Mucosa of descending colon (tissue), 3 donors: Measurements from ENCODE around the gene IFNL1. TPM values are rescaled to one million over a fixed set of nuclear protein-coding genes. Genes with fewer than 3 reads are reported as not detected.
"Not testable (repeated sequence)": the region's sequence is repeated elsewhere in the genome, so short reads cannot be mapped to it uniquely, and the experiment has no call there.

Experiments
- ATAC-seq: fragments of 200-7000 bp; cut with Tn5 transposase; one replicate; pipeline ENCODE4 v1.9.1; 2020; ENCODE audit warnings: mild to moderate bottlenecking, moderate library complexity
- DNase-seq, 3 donors: peaks; one replicate each; pipeline ENCODE4 v3.0.0-alpha.2; 2020
- H3K36me3 ChIP-seq: fragments of 200-600 bp; one replicate; pipeline ENCODE4 v1.8.0; 2021; ENCODE audit warnings: low read depth, mild to moderate bottlenecking
- H3K4me1 ChIP-seq: fragments of 200-600 bp; one replicate; pipeline ENCODE4 v1.8.0; 2021; ENCODE audit warnings: low read depth, mild to moderate bottlenecking
- H3K4me3 ChIP-seq: fragments of 200-600 bp; one replicate; pipeline ENCODE4 v1.8.0; 2021; ENCODE audit warnings: mild to moderate bottlenecking
- H3K9me3 ChIP-seq: fragments of 200-600 bp; one replicate; pipeline ENCODE4 v1.8.0; 2021; ENCODE audit warnings: mild to moderate bottlenecking
- intact Hi-C, 2 donors: fragments of 100-400 bp; cut with DNase I in 1 of 2; cut with micrococcal nuclease in 1 of 2; formaldehyde crosslinking; loops; one replicate each; pipeline versions ENCODE4 v1.11.0 to v1.11.1; 2022; cut with DNase I, micrococcal nuclease
- total RNA-seq, 3 donors: library from RNA; stranded (reverse); fragmentation: NEBNext Ultra II Directional in 2 of 3; extraction: Animal tissue kit (Norgen Biotek cat#: 25700) in 2 of 3; gene quantifications; one replicate each; pipeline versions ENCODE4 v1.2.1 to v1.2.4, GENCODE V29; 2021 to 2023
- TF ChIP-seq, protein P1 (sequence below): fragments of 200-600 bp; IDR thresholded peaks from one replicate; pipeline ENCODE4 v1.8.0; 2022; ENCODE audit warnings: antibody characterized with exemption, mild to moderate bottlenecking
- donor health status: DM: no; HTN: no; CAD: no; lungs with moderate emphysema.
- donor health status: DM: no; HTN: no; CAD: no.
- donor health status: DM: no; HTN: yes; CAD: no.

IFNL1 gene
- total RNA-seq, 3 donors from 2014 or later = not detected

DNA sequence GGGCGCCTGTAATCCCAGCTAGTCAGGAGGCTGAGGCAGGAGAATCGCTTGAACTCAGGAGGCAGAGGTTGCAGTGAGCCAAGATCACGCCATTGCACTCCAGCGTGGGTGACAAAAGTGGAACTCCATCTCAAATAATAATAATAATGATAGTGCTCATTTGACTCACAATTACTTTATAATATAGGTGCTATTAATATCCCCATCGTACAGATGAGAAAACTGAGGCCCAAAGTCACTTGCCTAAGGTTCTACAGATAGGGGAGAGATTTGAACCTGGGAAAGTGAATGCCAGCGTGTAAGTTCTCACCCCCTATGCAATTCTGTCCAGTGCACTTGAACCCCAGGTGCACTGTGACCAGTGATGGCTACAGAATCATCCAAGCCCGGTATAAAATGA lies 33.7 kb downstream of the IFNL1 start:
- ATAC-seq = no peak
- no peaks in the 10 kb centered on the region for H3K36me3 ChIP-seq
- intact Hi-C loops = loop anchor here (5.0 kb wide), 1 partner anchor 208 kb away; no protein-coding TSS in a partner anchor
- no peak for DNase-seq
- no peaks in the 10 kb centered on the region for H3K4me1 ChIP-seq
- TF ChIP-seq, protein P1, sequence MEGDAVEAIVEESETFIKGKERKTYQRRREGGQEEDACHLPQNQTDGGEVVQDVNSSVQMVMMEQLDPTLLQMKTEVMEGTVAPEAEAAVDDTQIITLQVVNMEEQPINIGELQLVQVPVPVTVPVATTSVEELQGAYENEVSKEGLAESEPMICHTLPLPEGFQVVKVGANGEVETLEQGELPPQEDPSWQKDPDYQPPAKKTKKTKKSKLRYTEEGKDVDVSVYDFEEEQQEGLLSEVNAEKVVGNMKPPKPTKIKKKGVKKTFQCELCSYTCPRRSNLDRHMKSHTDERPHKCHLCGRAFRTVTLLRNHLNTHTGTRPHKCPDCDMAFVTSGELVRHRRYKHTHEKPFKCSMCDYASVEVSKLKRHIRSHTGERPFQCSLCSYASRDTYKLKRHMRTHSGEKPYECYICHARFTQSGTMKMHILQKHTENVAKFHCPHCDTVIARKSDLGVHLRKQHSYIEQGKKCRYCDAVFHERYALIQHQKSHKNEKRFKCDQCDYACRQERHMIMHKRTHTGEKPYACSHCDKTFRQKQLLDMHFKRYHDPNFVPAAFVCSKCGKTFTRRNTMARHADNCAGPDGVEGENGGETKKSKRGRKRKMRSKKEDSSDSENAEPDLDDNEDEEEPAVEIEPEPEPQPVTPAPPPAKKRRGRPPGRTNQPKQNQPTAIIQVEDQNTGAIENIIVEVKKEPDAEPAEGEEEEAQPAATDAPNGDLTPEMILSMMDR = no peak
- no peak overlapping the region for H3K4me3 ChIP-seq
- no peaks in the 10 kb centered on the region for H3K9me3 ChIP-seq

DNA sequence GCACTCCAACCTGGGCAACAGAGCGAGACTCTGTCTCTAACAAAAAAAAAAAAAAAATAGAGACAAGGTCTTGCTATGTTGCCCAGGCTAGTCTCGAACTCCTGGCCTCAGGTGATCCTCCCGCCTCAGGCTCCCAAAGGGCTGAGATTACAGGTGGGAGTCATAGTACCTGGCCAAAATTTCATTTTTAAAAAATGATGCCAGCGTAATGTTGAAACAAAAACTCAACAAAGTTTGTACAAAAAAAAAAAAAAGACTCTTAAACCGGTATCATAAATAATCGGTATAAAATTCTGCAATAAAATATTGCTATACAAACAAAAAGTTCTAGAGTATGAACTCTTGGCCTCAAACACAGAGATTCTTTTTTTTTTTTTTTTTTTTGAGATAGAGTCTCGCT lies 36.1 kb downstream of the IFNL1 start:
- Histone ChIP-seq H3K4me3 (no peak overlapping the region), H3K4me1 (peaks cover 5% of the 10 kb centered on the region), H3K36me3 (no peaks in the 10 kb centered on the region), H3K9me3 (no peaks in the 10 kb centered on the region)
- intact Hi-C loops = no loop called here
- ATAC-seq (no peak), DNase-seq (no peak)
- TF ChIP-seq, protein P1 = no peak

DNA sequence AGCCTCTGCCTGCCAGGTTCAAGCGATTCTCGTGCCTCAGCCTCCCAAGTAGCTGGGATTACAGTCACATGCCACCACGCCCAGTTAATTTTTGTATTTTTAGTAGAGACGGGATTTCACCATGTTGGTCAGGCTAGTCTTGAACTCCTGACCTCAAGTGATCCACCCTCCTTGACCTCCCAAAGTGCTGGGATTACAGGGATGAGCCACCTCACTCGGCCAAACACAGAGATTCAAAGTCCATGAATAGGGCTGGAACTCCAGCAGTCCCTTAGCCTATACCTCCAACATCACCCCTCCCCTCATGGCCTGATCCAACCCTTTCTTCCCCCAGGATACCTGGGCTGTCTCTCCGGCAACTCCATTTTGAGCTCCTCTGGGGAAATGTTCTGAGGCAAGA lies 36.5 kb downstream of the IFNL1 start:
- intact Hi-C loops, H3K9me3 ChIP-seq, DNase-seq, H3K36me3 ChIP-seq, H3K4me1 ChIP-seq, H3K4me3 ChIP-seq, ATAC-seq: not testable (repeated sequence)

DNA sequence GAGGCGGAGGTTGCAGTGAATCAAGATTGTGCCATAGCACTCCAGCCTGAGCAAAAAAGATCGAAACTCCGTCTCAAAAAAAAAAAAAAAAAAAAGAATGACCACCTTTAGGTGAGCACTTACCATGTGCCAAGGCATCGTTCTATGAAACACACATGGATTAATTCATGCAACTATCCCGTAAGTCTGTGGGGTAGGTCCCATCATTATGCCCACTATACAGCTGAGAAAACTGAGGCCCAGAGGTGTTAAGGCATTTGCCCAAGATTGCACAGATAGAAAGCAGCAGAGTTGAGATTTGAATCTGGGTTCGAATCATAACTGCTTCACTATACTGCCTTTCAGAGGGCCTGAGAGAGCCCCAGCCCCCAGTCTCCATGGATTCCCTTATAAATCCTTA lies 37.3 kb downstream of the IFNL1 start:
- no peak for ATAC-seq
- no peak for DNase-seq
- H3K9me3 ChIP-seq = no peaks in the 10 kb centered on the region
- H3K4me1 ChIP-seq = peaks cover 5% of the 10 kb centered on the region
- no peak overlapping the region for H3K4me3 ChIP-seq
- TF ChIP-seq, protein P1 = no peak
- no peaks in the 10 kb centered on the region for H3K36me3 ChIP-seq
- intact Hi-C loops = no loop called here

DNA sequence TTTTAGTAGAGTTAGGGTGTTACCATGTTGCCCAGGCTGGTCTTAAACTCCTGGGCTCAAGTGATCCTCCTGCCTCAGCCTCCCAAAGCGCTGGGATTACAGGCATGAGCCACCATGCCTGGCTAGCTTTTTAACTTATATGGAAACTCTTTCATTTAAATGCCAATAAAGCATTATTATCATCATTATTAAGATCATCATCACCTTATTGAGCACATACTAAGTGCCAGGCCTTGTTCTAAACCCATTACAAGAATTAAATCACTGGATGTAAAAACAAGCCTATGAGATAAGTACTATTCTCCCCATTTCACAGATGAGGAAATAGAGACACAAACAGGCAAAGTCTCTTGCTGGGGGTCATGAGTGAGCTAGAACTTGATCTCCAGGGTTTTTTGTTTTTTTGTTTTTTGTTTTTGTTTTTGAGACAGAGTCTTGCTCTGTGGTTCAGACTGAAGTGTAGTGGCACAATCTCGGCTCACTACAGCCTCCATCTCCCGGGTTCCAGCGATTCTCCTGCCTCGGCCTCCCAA lies 38.3 kb downstream of the IFNL1 start:
- Histone ChIP-seq H3K4me3 (no peak overlapping the region), H3K9me3 (no peaks in the 10 kb centered on the region), H3K36me3 (no peaks in the 10 kb centered on the region), H3K4me1 (peaks cover 5% of the 10 kb centered on the region)
- intact Hi-C loops = no loop called here
- ATAC-seq (no peak), DNase-seq (no peak)
- TF ChIP-seq, protein P1 = no peak

DNA sequence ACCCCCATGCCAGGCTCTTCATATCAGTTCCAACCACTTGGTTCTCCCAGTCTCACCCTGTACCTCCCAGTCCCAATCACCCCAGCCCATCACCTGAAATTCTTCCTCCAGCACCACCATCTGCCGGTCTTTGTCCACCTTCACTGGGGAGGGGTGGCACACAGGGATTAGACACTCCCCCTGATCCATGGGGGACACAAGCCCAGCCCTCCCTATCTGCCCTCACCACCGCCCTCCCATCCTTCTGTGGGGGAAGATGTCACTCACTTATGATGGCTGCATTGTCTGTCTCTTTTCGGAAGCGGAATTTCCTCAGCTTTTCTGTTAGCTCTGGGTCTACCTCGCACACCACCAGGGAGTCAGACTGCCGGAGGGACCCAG lies 39.0 kb downstream of the IFNL1 start:
- ATAC-seq (peak; percentile 27), DNase-seq (no peak)
- Histone ChIP-seq H3K9me3 (no peaks in the 10 kb centered on the region), H3K4me3 (no peak overlapping the region), H3K4me1 (peaks cover 5% of the 10 kb centered on the region), H3K36me3 (no peaks in the 10 kb centered on the region)
- TF ChIP-seq, protein P1 = no peak
- intact Hi-C loops = no loop called here
